Mesothelial cell of epicardium (in vitro differentiated cells): ENCODE results near the gene MYO9B. TPM values are rescaled to one million over a fixed set of nuclear protein-coding genes. Genes with fewer than 3 reads are reported as not detected.

ENCODE experiments used
- DNase-seq, 2 experiments: peaks; one replicate each; pipeline ENCODE4 v3.0.0; 2021; ENCODE audit warnings: low spot score in 2 of 2; ENCODE audit not compliant: unreplicated experiment in 2 of 2
- H3K27ac Mint-ChIP-seq: 2 replicates; pipeline ENCODE4 v1.8.0; 2021; ENCODE audit warnings: mixed read lengths
- H3K27me3 Mint-ChIP-seq: 2 replicates; pipeline ENCODE4 v1.8.0; 2021; ENCODE audit warnings: low read depth, mixed read lengths
- H3K36me3 Mint-ChIP-seq: 2 replicates; pipeline ENCODE4 v1.8.0; 2021; ENCODE audit warnings: mixed read lengths
- H3K4me1 Mint-ChIP-seq: 2 replicates; pipeline ENCODE4 v1.8.0; 2021; ENCODE audit warnings: mixed read lengths
- H3K4me3 Mint-ChIP-seq: 2 replicates; pipeline ENCODE4 v1.8.0; 2021; ENCODE audit warnings: mild to moderate bottlenecking, moderate library complexity, mixed read lengths
- H3K9me3 Mint-ChIP-seq: 2 replicates; pipeline ENCODE4 v1.8.0; 2021; ENCODE audit warnings: mixed read lengths
- CTCF ChIP-seq: fragments of 200-600 bp; sonication (generic); IDR thresholded peaks from one replicate; pipeline ENCODE4 v1.5.0; 2021; ENCODE audit warnings: antibody characterized with exemption; ENCODE audit not compliant: unreplicated experiment
- total RNA-seq: library from RNA; stranded (reverse); gene quantifications from 3 replicates; pipeline ENCODE4 v1.2.1, GENCODE V29; 2021

Gene MYO9B
- total RNA-seq, 1 donor from 2014 or later = 90.8 TPM

GRCh38 chr19:17078036-17078919 lies 2.7 kb downstream of the MYO9B start:
- H3K4me1 Mint-ChIP-seq = peaks cover 34% of the 10 kb centered on the region

GRCh38 chr19:17078920-17079709 lies 3.5 kb downstream of the MYO9B start:
- Mint-ChIP-seq H3K9me3 (no peaks in the 10 kb centered on the region), H3K27me3 (no peaks in the 10 kb centered on the region), H3K36me3 (no peaks in the 10 kb centered on the region), H3K4me3 (peak overlapping the region; percentile 52), H3K27ac (peak overlapping the region; percentile 66), H3K4me1 (peaks cover 28% of the 10 kb centered on the region)
- no peak for DNase-seq
- no peak for TF ChIP-seq CTCF

More at GRCh38 chr19:17078036-17078919, 2.7 kb downstream of the MYO9B start:
- no peak for DNase-seq
- H3K36me3 Mint-ChIP-seq = no peaks in the 10 kb centered on the region
- no peak for TF ChIP-seq CTCF
- H3K27ac Mint-ChIP-seq = no peak overlapping the region
- no peaks in the 10 kb centered on the region for H3K27me3 Mint-ChIP-seq
- no peaks in the 10 kb centered on the region for H3K9me3 Mint-ChIP-seq
- peak overlapping the region; percentile 50 for H3K4me3 Mint-ChIP-seq

GRCh38 chr19:17079710-17080439 lies 4.3 kb downstream of the MYO9B start:
- H3K27ac Mint-ChIP-seq = peak overlapping the region; percentile 66
- H3K4me3 Mint-ChIP-seq = peak overlapping the region; percentile 52
- no peak for DNase-seq
- no peak for TF ChIP-seq CTCF
- no peaks in the 10 kb centered on the region for H3K27me3 Mint-ChIP-seq
- no peaks in the 10 kb centered on the region for H3K36me3 Mint-ChIP-seq
- no peaks in the 10 kb centered on the region for H3K9me3 Mint-ChIP-seq
- H3K4me1 Mint-ChIP-seq = peaks cover 21% of the 10 kb centered on the region

GRCh38 chr19:17080440-17080801 lies 4.8 kb downstream of the MYO9B start:
- DNase-seq = no peak
- Mint-ChIP-seq H3K4me3 (peak overlapping the region; percentile 52), H3K27me3 (no peaks in the 10 kb centered on the region), H3K9me3 (no peaks in the 10 kb centered on the region), H3K27ac (peak overlapping the region; percentile 64), H3K36me3 (no peaks in the 10 kb centered on the region), H3K4me1 (peaks cover 21% of the 10 kb centered on the region)
- no peak for TF ChIP-seq CTCF
